Stimulated activated CD4-positive, alpha-beta T cell treated with anti-CD3 and anti-CD28 coated beads, Interleukin-2, amount 100 ng/mL, for 24 hours (primary cell): ENCODE results near the gene VGLL3.

Source experiments
- DNase-seq, 2 donors: peaks; one replicate each; pipeline ENCODE4 v3.0.0-alpha.2; 2020

VGLL3 gene

GRCh38 chr3:86948822-86949221 is 42.1 kb downstream of the VGLL3 start:
- no peak for DNase-seq

GRCh38 chr3:86942206-86942605 is 48.7 kb downstream of the VGLL3 start:
- DNase-seq: no peak

GRCh38 chr3:86938416-86939105 is 52.4 kb downstream of the VGLL3 start:
- DNase-seq: no peak

GRCh38 chr3:86937306-86937791 is 53.6 kb downstream of the VGLL3 start:
- no peak for DNase-seq

- no peak for DNase-seq
Observed at GRCh38 chr3:86934851-86935250, 56.1 kb downstream of the VGLL3 start.

- DNase-seq: no peak
Observed at GRCh38 chr3:86930831-86931230, 60.1 kb downstream of the VGLL3 start.

- DNase-seq: no peak
Observed at GRCh38 chr3:86930181-86930580, 60.8 kb downstream of the VGLL3 start.

GRCh38 chr3:86929046-86929445 is 61.9 kb downstream of the VGLL3 start:
- DNase-seq: no peak

- DNase-seq: no peak
Observed at GRCh38 chr3:86923071-86923491, 67.9 kb downstream of the VGLL3 start.

- DNase-seq: no peak
Observed at GRCh38 chr3:86921971-86922680, 68.8 kb downstream of the VGLL3 start.

- no peak for DNase-seq
Observed at GRCh38 chr3:86914670-86915069, 76.3 kb downstream of the VGLL3 start.

- DNase-seq: no peak
Observed at GRCh38 chr3:86913160-86913559, 77.8 kb downstream of the VGLL3 start.

- DNase-seq: no peak
Observed at GRCh38 chr3:86895202-86895601, 95.7 kb downstream of the VGLL3 start.

GRCh38 chr3:86890741-86891396 is 100.1 kb downstream of the VGLL3 start:
- no peak for DNase-seq
